Fibroblast of peridontal ligament (primary cell): ENCODE results near the gene IL21R.

ENCODE experiments used
- DNase-seq: peaks from one replicate; pipeline ENCODE4 v3.0.0-alpha.2; 2010; ENCODE audit errors: extremely low read depth

Gene IL21R

DNA sequence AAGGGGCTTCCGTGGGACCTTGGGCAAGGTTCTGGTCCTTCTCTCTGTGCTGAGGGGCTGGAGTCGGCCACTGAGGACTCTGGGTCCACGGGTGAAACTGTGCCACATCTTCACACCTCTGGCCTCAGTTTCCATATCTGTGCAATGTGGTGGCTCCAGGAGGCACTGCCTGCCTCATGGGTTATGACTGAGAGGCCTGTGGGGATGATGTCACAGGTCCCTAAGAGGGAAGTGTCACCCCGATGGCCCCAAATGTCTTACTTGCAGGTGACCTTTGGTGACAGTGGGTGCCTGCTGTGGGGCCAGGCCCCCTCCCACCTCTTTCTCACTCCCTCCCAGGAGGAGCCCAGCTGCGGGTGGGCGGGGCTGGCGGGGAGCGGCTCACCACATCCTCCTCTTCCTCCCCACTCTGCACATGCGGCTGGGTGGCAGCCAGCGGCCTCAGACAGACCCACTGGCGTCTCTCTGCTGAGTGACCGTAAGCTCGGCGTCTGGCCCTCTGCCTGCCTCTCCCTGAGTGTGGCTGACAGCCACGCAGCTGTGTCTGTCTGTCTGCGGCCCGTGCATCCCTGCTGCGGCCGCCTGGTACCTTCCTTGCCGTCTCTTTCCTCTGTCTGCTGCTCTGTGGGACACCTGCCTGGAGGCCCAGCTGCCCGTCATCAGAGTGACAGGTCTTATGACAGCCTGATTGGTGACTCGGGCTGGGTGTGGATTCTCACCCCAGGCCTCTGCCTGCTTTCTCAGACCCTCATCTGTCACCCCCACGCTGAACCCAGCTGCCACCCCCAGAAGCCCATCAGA lies at the start of gene IL21R:
TSS of gene IL21R (plus strand) at position 407 of the 801 bp plus-strand sequence. CDS start 27,898 bp downstream, outside the sequence.
- DNase-seq: peak; percentile 22

DNA sequence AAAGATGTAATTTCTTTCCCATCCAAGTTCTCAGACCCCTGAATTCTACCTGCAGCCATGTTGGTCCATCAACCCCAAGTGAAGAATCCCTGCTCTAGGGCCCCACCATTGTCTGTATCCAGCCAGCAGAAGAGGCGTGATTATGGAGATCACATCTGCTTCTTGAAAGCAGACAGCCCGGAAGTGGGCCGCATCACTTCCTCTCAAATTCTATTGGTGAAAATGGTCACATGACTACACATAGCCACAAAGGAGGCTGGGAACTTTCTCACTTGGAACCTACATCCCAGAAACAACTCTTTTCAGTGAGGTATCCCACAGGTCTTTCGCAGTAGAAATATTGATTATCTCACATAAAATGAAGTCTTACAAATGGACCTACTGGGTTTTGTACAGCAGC lies 48.1 kb upstream of the IL21R start:
- DNase-seq: no peak

DNA sequence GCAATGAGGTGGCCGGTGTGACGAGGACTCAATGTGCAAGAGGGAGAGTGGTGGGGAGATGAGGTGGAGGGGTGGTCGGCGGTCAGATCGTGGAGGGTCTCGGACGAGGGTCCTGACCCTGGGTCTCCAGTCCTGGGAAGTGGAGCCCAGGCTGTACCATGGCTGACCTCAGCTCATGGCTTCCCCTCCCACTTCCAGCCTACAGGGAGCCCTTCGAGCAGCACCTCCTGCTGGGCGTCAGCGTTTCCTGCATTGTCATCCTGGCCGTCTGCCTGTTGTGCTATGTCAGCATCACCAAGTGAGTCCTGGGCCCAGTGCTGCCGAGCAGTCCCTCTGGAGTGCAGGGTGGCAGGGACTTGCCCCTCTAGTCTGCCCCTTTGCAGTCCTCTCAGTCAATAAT lies 46.4 kb upstream of the IL21R start:
- peak; percentile 20 for DNase-seq

DNA sequence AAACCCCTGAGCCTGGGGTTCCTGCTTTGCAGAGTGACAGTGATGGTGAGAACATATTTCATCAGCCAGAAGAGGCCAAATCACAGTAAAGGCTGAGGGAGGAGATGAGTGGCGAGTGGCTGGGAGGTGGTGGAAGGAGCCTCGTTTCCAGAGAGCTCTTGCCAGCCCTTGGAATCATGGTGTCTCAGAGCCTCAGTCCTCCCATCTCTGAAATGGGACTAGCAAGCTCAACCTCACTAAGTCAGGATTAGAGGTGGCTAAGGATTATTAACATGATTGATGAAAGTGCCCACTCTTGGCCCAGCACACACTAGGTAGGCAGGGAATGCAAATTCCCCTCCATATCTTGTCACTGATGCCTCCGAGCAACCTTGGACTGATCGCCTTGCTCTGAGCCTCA lies 45.2 kb upstream of the IL21R start:
- no peak for DNase-seq

DNA sequence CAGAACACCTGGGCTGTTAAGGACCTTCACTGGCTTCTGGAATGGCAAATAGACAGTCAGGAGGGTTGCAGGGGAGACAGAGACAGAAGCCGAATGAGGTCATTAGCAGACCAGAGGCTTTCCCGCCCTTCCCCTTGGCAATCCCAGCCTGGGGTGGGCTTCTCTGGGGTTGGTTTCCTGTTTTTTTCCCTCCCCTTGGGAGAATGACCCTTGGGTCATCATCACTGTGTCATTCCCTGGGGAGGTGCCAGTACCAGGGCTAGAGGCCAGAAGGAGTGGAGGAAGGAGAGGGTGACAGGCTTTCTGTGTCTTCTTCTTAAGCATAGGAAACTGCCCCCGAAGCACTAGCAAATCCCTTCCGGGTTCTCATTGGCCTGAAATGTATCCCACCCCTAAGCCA lies 42.9 kb upstream of the IL21R start:
- DNase-seq: no peak

DNA sequence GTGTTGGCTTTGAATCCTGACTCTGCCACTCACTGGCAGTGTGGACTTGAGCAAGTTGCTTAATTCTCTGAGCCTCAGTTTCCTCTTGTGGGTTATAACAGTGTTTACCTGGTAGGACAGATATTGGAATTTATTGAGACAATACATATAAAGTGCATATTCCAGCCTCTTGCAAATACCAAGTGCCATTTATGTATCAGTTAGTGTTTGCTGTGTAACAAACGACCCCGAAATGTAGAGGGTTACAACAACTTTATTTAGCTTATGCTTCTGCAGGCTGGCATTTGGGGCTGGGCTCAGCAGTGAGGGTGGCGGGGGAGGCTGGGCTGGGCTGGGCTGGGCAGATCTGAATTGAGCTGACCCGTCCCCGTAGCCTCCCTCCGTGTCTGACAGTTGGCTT lies 42.4 kb upstream of the IL21R start:
- no peak for DNase-seq

DNA sequence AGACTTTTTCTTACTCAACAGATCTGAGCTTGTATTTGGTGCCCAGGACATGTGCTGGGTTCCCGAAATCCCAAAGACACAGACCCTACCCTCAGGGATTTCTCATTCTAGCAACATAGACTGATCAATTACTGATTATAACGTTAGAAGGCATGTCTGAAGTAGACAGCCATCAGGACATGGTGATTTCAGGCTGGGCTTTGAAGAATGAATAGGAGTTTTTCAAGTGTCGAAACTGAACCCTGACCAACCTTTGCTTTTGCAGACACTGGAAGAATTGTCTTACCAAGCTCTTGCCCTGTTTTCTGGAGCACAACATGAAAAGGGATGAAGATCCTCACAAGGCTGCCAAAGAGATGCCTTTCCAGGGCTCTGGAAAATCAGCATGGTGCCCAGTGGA lies 40.0 kb upstream of the IL21R start:
- no peak for DNase-seq

DNA sequence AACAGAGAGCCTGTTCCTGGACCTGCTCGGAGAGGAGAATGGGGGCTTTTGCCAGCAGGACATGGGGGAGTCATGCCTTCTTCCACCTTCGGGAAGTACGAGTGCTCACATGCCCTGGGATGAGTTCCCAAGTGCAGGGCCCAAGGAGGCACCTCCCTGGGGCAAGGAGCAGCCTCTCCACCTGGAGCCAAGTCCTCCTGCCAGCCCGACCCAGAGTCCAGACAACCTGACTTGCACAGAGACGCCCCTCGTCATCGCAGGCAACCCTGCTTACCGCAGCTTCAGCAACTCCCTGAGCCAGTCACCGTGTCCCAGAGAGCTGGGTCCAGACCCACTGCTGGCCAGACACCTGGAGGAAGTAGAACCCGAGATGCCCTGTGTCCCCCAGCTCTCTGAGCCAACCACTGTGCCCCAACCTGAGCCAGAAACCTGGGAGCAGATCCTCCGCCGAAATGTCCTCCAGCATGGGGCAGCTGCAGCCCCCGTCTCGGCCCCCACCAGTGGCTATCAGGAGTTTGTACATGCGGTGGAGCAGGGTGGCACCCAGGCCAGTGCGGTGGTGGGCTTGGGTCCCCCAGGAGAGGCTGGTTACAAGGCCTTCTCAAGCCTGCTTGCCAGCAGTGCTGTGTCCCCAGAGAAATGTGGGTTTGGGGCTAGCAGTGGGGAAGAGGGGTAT lies 39.3 kb upstream of the IL21R start:
- no peak for DNase-seq

DNA sequence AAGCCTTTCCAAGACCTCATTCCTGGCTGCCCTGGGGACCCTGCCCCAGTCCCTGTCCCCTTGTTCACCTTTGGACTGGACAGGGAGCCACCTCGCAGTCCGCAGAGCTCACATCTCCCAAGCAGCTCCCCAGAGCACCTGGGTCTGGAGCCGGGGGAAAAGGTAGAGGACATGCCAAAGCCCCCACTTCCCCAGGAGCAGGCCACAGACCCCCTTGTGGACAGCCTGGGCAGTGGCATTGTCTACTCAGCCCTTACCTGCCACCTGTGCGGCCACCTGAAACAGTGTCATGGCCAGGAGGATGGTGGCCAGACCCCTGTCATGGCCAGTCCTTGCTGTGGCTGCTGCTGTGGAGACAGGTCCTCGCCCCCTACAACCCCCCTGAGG lies 38.7 kb upstream of the IL21R start:
- DNase-seq: no peak

DNA sequence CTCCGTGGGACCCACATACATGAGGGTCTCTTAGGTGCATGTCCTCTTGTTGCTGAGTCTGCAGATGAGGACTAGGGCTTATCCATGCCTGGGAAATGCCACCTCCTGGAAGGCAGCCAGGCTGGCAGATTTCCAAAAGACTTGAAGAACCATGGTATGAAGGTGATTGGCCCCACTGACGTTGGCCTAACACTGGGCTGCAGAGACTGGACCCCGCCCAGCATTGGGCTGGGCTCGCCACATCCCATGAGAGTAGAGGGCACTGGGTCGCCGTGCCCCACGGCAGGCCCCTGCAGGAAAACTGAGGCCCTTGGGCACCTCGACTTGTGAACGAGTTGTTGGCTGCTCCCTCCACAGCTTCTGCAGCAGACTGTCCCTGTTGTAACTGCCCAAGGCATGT lies 38.2 kb upstream of the IL21R start:
- no peak for DNase-seq

DNA sequence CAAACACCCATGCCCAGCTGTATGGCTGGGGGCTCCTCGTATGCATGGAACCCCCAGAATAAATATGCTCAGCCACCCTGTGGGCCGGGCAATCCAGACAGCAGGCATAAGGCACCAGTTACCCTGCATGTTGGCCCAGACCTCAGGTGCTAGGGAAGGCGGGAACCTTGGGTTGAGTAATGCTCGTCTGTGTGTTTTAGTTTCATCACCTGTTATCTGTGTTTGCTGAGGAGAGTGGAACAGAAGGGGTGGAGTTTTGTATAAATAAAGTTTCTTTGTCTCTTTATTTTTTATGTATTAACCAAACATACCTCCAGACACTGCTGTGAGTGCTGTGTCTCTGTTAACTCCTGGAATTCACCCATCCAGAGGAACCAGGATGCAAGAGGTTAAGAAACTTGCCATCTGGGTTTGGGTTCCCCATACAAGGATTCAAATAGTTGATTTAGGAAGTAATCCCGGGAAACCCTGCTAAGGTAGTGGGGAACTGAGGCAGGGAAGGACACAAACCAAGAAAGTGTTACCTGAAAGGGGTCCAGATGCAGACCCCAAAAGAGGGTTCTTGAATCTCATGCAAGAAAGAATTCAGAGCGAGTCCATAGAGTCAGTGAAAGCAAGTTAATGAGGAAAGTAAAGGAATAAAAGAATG lies 37.4 kb upstream of the IL21R start:
- no peak for DNase-seq

DNA sequence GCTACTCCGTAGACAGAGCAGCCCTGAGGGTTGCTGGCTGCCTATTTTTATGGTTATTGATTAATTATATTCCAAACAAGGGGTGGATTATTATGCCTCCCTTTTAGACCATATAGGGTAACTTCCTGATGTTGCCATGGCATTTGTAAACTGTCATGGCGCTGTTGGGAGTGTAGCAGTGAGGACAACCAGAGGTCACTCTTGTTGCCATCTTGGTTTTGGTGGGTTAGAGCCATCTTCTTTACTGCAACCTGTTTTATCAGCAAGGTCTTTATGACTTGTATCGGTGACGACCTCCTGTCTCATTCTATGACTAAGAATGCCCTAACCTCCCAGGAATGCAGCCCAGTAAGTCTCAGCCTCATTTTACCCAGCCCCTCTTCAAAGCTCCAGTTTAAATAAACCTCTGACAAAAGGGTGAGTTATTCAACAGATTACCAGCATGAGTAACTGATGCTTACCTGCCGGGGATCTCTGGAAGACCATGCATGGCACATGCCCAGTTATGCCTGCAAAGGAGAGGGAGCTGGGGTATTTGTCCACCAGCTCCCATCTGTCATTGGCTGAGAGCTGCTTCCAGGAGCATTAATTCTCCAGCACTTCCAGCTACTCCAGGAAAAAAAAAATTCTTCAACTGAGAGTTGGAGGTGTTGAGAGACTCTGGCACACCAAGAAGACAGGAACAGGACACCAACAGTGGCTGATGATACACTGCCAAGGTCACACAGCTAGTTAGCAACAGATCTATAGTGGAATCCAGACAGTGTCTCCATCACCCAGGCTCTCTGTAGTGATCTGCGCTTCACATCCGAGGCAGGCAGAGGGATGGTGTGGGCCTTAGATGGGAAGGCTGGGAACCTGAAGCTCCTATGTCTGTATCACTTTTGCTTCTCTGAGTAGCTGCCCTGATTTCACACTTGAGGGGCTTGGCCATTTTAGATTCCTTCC lies 36.6 kb upstream of the IL21R start:
- peak; percentile 13 for DNase-seq

DNA sequence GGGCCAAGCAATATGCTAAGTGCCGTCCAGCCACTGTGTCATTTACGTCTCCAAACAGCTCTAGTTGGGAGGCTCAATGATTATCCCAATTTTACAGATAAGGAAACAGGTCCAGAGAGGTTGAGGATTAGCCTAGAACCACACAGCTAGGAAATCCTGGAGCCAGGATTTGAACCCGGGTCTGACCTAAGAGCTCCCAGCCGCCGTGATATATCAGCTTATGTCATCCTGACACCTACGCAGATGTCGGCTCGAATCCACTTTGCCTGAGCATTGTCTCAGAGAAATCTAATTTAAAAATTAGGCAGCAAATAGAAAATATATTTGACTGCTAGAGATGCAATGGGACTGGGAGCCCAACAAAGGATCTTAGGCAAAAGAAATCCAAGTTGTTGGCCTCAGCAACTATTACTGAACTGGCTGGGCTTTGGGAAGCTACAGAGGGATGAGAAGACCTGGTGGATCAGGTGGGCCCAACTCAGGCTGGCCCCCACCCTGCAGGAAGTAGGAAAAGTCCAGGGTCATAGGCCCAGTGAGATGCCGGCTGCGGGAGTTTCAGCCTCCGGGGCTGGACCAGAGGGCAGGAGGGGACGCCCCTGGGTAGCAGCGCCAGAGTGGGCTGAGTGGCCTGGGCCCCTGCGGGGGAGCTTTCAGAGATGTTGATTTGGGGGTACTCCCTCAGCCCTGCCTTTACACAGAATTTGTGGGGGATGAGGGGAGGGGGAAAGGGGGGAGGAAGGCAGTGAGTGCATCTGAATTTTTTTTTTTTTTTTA lies 35.1 kb upstream of the IL21R start:
- no peak for DNase-seq

DNA sequence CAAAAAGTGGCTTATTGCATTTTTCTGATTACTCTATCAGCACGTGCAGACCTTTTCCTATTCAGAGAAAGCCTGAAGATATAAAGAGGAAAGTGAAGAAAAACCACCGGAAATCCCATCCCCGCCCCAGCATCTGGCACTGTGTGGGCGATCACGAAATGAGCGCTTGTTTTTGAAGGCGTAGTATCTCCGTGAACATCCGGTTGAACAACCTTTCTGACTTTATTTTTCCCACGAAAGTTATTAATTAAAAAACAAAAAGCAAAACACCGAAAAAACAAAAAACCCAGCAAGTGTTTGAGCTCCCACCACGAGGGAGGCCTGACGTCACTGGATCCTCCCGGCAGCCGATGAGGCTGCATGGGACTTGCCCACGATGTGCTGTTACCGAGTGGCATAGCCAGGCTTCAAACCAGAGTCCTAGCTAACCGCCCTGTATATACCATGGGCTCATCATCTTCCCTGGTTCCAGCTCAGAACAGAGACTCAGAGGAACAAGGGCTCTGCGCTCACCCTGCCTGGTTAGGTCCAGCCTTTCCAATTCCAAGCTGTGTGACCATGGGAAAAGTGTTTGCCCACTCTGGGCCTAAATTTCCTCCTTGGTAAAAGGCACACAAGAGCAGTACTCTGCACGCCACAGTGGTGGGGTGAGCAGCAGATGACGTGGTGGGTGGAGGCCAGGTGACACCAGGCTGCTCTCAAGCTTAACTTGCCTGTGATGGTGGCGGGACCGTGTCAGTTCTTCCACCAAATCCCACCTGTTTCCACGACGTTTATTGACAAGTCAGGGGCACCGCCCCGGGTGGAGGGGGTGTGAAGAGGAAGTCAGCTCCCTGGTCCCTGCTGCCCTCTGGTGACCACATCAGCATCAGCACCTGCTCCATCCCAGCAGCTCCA lies 34.3 kb upstream of the IL21R start:
- DNase-seq: peak; percentile 74

DNA sequence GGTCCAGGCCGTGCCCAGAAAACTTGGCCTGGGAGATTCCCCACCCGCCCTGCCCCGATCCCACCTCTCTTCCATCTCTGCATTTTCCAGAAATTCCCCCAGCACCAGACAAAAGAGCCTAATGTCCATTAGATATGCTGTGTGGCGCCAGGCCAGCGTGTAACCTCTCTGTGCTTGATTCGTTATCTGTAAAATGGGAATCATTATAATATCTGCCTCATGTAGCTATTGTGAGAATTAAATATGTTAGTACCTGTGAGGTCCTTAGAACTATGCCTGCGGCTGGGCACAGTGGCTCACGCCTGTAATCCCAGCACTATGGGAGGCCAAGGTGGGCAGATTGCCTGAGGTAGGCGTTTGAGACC lies 33.6 kb upstream of the IL21R start:
- no peak for DNase-seq

DNA sequence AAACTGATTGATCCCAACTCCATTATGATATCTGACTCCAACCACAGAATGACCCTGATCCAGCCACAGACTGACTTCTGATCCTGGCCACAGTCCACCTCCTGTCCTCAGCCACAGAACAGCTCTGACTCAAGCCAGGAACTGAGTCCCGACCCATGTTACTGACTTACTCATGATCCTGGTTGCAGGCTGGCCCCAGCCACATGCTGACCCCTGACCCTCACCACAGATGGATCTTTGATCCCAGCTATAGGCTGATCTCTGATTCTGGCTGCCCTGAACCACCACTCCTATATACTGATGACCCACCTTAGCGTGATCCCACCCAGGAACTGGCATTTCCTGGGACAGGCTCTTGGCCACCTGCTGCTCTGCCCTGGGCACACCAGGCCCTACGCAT lies 32.2 kb upstream of the IL21R start:
- peak; percentile 54 for DNase-seq

DNA sequence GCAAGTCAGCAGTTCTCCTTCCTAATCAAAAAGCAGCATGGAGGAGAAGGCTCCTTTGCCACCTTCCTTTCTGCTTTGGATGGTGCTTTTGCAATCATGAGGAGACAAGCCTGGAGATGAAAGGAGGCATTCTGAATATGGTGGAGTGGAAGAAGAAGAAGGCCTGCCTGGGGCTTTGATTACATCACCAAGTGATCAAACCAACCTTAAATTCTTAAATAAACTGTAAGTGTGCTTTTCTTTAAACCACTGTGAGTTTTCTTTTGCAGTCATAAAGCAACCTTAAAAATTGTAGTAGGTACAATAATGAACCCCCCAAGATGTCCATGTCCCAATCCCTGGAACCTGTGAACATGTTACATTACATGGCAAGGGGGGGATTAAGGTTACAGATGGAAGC lies 31.7 kb upstream of the IL21R start:
- DNase-seq: no peak

DNA sequence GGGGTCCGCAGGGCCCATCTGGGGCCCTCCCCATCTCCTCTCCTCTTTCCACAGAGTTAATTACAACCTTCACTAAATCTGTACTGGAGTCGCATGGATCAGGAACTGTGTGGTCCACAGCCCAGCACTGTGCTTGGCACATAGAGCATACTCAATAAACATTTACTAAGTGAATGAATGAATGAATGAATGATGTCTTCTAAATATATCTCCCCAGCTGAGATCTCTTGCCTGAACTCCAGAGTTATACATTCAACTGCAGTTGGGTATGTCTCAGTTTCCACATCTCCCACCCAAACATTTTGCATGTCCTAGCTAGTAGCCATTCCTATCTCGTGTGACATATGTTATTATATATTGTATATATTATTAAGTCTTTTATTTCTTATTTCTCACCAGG lies 28.7 kb upstream of the IL21R start:
- DNase-seq: no peak

DNA sequence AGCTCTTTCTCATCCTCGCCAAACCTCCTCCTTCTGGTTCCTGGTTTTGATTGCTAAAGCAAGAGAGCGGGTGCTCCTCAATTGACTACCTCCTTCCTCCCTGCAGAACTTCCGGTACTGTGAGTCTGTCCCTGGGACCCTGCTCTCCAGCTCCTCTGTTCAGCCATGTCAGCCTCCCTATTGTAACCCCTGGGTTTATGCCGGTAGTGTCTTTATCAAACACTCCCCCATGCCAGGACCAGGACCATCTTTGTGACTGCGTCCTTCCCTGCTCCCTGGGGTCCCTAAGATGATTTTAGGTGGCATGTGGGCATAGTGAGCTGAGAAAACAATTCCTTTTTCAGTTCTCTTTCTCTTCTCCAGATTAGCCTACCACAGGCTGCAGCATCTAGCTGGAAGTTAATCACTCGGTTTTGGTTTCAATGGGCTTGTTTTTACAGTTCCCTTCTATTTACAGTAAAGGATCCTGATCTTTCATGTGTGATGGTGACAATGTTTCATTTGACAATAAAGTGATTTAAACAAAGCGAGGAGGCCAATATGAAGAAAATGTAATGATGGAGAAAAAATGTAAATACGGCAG lies 27.7 kb upstream of the IL21R start:
- DNase-seq: no peak
